Endothelial cell (in vitro differentiated cells): ENCODE results near the gene ARFGEF3. TPM values are rescaled to one million over a fixed set of nuclear protein-coding genes. Genes with fewer than 3 reads are reported as not detected.

ENCODE experiments used
- DNase-seq: peaks from one replicate; pipeline ENCODE4 v3.0.0; 2021; ENCODE audit warnings: low spot score
- H3K27ac Mint-ChIP-seq: one replicate; pipeline ENCODE4 v1.8.0; 2021; ENCODE audit warnings: mixed read lengths, inconsistent platforms; ENCODE audit not compliant: unreplicated experiment
- H3K27me3 Mint-ChIP-seq: one replicate; pipeline ENCODE4 v1.8.0; 2021; ENCODE audit warnings: mild to moderate bottlenecking, moderate library complexity, mixed read lengths, inconsistent platforms; ENCODE audit not compliant: unreplicated experiment
- H3K36me3 Mint-ChIP-seq: one replicate; pipeline ENCODE4 v1.8.0; 2021; ENCODE audit warnings: mild to moderate bottlenecking, low read depth, mixed read lengths, inconsistent platforms; ENCODE audit not compliant: unreplicated experiment
- H3K4me1 Mint-ChIP-seq: one replicate; pipeline ENCODE4 v1.8.0; 2021; ENCODE audit warnings: mild to moderate bottlenecking, mixed read lengths, inconsistent platforms; ENCODE audit not compliant: unreplicated experiment
- H3K4me3 Mint-ChIP-seq: one replicate; pipeline ENCODE4 v1.8.0; 2021; ENCODE audit warnings: mild to moderate bottlenecking, mixed read lengths, inconsistent platforms; ENCODE audit not compliant: unreplicated experiment
- H3K9me3 Mint-ChIP-seq: one replicate; pipeline ENCODE4 v1.8.0; 2021; ENCODE audit warnings: mixed read lengths, inconsistent platforms; ENCODE audit not compliant: unreplicated experiment
- CTCF ChIP-seq: fragments of 200-600 bp; sonication (generic); IDR thresholded peaks from one replicate; pipeline ENCODE4 v1.5.0; 2021; ENCODE audit warnings: antibody characterized with exemption; ENCODE audit not compliant: unreplicated experiment
- total RNA-seq: library from RNA; stranded (reverse); fragmentation: NEBNext Ultra II Directional; extraction: Animal tissue kit (Norgen Biotek cat#: 25700); gene quantifications from one replicate; pipeline ENCODE4 v1.2.1, GENCODE V29; 2021; ENCODE audit not compliant: unreplicated experiment

The ARFGEF3 gene
- total RNA-seq, 1 donor from 2014 or later = 6.4 TPM

- Mint-ChIP-seq H3K36me3 (peaks cover 2% of the 10 kb centered on the region), H3K4me3 (no peak overlapping the region), H3K27ac (no peak overlapping the region), H3K27me3 (peaks cover 2% of the 10 kb centered on the region), H3K4me1 (no peaks in the 10 kb centered on the region), H3K9me3 (no peaks in the 10 kb centered on the region)
- no peak for TF ChIP-seq CTCF
- no peak for DNase-seq
Observed at GRCh38 chr6:138272533-138273315, 111.0 kb downstream of the ARFGEF3 start.

GRCh38 chr6:138275976-138276375 lies 114.2 kb downstream of the ARFGEF3 start:
- no peak overlapping the region for H3K27ac Mint-ChIP-seq

GRCh38 chr6:138277835-138278234 lies 116.1 kb downstream of the ARFGEF3 start:
- TF ChIP-seq CTCF = no peak
- Mint-ChIP-seq H3K36me3 (peaks cover 4% of the 10 kb centered on the region), H3K9me3 (no peaks in the 10 kb centered on the region), H3K27ac (no peak overlapping the region), H3K27me3 (no peaks in the 10 kb centered on the region), H3K4me1 (no peaks in the 10 kb centered on the region), H3K4me3 (no peak overlapping the region)
- DNase-seq = no peak

More at GRCh38 chr6:138275976-138276375, 114.2 kb downstream of the ARFGEF3 start:
- Mint-ChIP-seq H3K4me1 (no peaks in the 10 kb centered on the region), H3K36me3 (peaks cover 4% of the 10 kb centered on the region), H3K4me3 (no peak overlapping the region), H3K9me3 (no peaks in the 10 kb centered on the region), H3K27me3 (no peaks in the 10 kb centered on the region)
- no peak for TF ChIP-seq CTCF
- DNase-seq = no peak

GRCh38 chr6:138278326-138278725 lies 116.6 kb downstream of the ARFGEF3 start:
- Mint-ChIP-seq H3K36me3 (peaks cover 4% of the 10 kb centered on the region), H3K4me1 (no peaks in the 10 kb centered on the region), H3K4me3 (no peak overlapping the region), H3K27me3 (no peaks in the 10 kb centered on the region), H3K27ac (no peak overlapping the region), H3K9me3 (no peaks in the 10 kb centered on the region)
- no peak for TF ChIP-seq CTCF
- DNase-seq = no peak

GRCh38 chr6:138285800-138286199 lies 124.1 kb downstream of the ARFGEF3 start:
- TF ChIP-seq CTCF = no peak
- H3K27ac Mint-ChIP-seq = no peak overlapping the region
- H3K36me3 Mint-ChIP-seq = no peaks in the 10 kb centered on the region

More at GRCh38 chr6:138285800-138286199, 124.1 kb downstream of the ARFGEF3 start:
- DNase-seq = no peak
- Mint-ChIP-seq H3K4me1 (no peaks in the 10 kb centered on the region), H3K4me3 (no peak overlapping the region), H3K27me3 (no peaks in the 10 kb centered on the region), H3K9me3 (no peaks in the 10 kb centered on the region)
